Measurements from ENCODE around the gene ATXN1.

GRCh38 chr6:16583144-16583762, 178.0 kb downstream of the ATXN1 start:
- TF ChIP-seq FOXM1 (IDR thresholded peaks at IDR 0.05; ENCODE audit: borderline replicate concordance): no peak
- TF ChIP-seq SP1 (IDR thresholded peaks at IDR 0.05): no peak
- TF ChIP-seq HDGF (IDR thresholded peaks at IDR 0.05; ENCODE audit: borderline replicate concordance): no peak
- no peak for TF ChIP-seq FOXK2 (IDR thresholded peaks at IDR 0.05)
- TF ChIP-seq ELF4 (IDR thresholded peaks at IDR 0.05): no peak
- no peak for TF ChIP-seq ZNF384 (IDR thresholded peaks at IDR 0.05)
- TF ChIP-seq FOXA1 (IDR thresholded peaks at IDR 0.05): no peak
- TF ChIP-seq ARNT (IDR thresholded peaks at IDR 0.05): no peak
- no peak for TF ChIP-seq NFRKB (IDR thresholded peaks at IDR 0.05)

Data from HEK293T (cell line).